Measurements from ENCODE around the gene KRT6C.

Gene KRT6C

GRCh38 chr12:52434081-52434733 lies 39.4 kb downstream of the KRT6C start, which contains the start of gene KRT75:
KRT75 (minus strand) TSS chr12:52434371; CDS start chr12:52434304, 67 bp downstream.
- DNase-seq, result no peak

GRCh38 chr12:52433501-52434080 lies 40.0 kb downstream of the KRT6C start:
- no peak for DNase-seq

- no peak for DNase-seq
These were observed 40.9 kb downstream of the KRT6C start for GRCh38 chr12:52432559-52433207.

GRCh38 chr12:52428121-52428520 lies 45.5 kb downstream of the KRT6C start:
- DNase-seq, result peak; percentile 25

- DNase-seq, result no peak
These were observed 46.5 kb downstream of the KRT6C start for GRCh38 chr12:52427083-52427482.

GRCh38 chr12:52426034-52426433 lies 47.6 kb downstream of the KRT6C start:
- no peak for DNase-seq

GRCh38 chr12:52425466-52425865 lies 48.1 kb downstream of the KRT6C start:
- DNase-seq, result no peak

GRCh38 chr12:52423661-52424500 lies 49.7 kb downstream of the KRT6C start:
- peak; percentile 52 for DNase-seq

- DNase-seq, result no peak
These were observed 50.6 kb downstream of the KRT6C start for GRCh38 chr12:52423035-52423434.

- DNase-seq, result no peak
These were observed 53.9 kb downstream of the KRT6C start for GRCh38 chr12:52419656-52420055.

GRCh38 chr12:52418576-52419110 lies 55.0 kb downstream of the KRT6C start:
- DNase-seq, result no peak
